SK-N-SH (cell line): ENCODE data around the gene BRD7.

ENCODE experiments used
- FOXM1 ChIP-seq: IDR thresholded peaks from 2 replicates; pipeline ENCODE4 v1.4.0; 2012; ENCODE audit warnings: low read depth, mild to moderate bottlenecking
- MXI1 ChIP-seq: IDR thresholded peaks from 2 replicates; pipeline ENCODE4 v1.6.1; 2012; ENCODE audit warnings: mild to moderate bottlenecking, low read depth, low read length, improper control_type of control experiment
- TF ChIP-seq, protein P1 (sequence below): fragments of 200-600 bp; sonication (generic); IDR thresholded peaks from 2 replicates; pipeline ENCODE4 v1.6.1; 2017; ENCODE audit warnings: antibody characterized with exemption, mild to moderate bottlenecking, moderate library complexity

DNA sequence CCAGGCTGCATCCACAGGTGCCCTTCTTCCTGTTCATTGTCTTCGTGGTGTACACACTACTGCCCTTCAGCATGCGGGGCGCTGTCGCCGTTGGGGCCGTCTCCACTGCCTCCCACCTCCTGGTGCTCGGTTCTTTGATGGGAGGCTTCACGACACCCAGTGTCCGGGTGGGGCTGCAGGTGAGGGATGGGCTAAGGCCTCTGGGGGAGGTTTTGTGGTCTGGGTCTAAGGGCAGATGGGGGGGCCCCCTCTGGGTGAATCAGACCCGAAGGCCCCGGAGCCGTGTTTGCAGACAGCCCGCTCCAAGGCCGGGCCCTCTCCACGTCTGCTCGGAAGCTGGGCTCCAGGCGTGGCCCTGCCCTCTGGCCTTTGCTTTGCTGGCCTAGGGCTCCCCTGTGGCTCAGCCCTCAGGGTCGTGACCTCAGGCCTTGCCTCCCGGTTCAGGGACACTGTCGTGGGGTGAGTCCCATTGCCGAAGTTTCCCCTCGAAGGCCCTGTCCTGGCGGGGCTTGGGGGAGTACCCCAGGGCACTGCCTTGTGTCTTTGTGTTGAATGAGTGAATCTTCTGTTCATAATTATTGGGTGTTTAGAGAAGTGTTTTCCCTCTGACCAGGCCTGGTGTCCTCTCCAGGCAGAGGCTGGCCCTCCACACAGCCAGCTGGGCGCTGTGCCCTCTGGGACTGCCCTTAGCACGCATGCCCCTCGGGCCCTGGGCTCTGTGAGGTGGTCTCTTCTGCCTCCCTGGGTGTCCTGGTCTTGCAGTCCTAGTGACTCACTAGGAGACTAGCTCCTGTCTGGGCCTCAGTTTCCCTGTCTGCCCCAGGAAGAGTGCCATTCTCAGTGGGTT lies 76.8 kb downstream of the BRD7 start:
- TF ChIP-seq, protein P1, sequence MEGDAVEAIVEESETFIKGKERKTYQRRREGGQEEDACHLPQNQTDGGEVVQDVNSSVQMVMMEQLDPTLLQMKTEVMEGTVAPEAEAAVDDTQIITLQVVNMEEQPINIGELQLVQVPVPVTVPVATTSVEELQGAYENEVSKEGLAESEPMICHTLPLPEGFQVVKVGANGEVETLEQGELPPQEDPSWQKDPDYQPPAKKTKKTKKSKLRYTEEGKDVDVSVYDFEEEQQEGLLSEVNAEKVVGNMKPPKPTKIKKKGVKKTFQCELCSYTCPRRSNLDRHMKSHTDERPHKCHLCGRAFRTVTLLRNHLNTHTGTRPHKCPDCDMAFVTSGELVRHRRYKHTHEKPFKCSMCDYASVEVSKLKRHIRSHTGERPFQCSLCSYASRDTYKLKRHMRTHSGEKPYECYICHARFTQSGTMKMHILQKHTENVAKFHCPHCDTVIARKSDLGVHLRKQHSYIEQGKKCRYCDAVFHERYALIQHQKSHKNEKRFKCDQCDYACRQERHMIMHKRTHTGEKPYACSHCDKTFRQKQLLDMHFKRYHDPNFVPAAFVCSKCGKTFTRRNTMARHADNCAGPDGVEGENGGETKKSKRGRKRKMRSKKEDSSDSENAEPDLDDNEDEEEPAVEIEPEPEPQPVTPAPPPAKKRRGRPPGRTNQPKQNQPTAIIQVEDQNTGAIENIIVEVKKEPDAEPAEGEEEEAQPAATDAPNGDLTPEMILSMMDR: no peak
- TF ChIP-seq MXI1 (no peak), FOXM1 (no peak)
